Neutrophil (primary cell): ENCODE results near the gene MRPS14.

Source experiments
- H3K27ac ChIP-seq: fragments of 200-600 bp; sonication (generic); 2 replicates; pipeline ENCODE4 v1.5.1; 2016; ENCODE audit warnings: mild to moderate bottlenecking, moderate library complexity
- H3K27me3 ChIP-seq: fragments of 200-600 bp; sonication (generic); 2 replicates; pipeline ENCODE4 v1.6.0; 2016; ENCODE audit warnings: mild to moderate bottlenecking
- H3K36me3 ChIP-seq: fragments of 200-600 bp; sonication (generic); 2 replicates; pipeline ENCODE4 v1.5.1; 2017
- H3K4me1 ChIP-seq, 2 experiments: fragments of 200-600 bp in 1 of 2; sonication (generic) in 1 of 2; 1 replicate in 1 of 2; 2 replicates in 1 of 2; pipeline versions ENCODE4 v1.5.1 to v1.6.1; 2013 to 2016; ENCODE audit warnings: low read depth in 1 of 2, low read length in 1 of 2, mild to moderate bottlenecking in 1 of 2, moderate library complexity in 1 of 2; ENCODE audit not compliant: control insufficient read depth in 1 of 2, insufficient read depth in 1 of 2
- H3K4me3 ChIP-seq, 2 experiments: fragments of 200-600 bp in 1 of 2; sonication (generic) in 1 of 2; 1 replicate in 1 of 2; 2 replicates in 1 of 2; pipeline ENCODE4 v1.5.1; 2013 to 2016; ENCODE audit warnings: low read depth in 1 of 2, low read length in 1 of 2, mild to moderate bottlenecking in 1 of 2, moderate library complexity in 1 of 2
- H3K9me3 ChIP-seq: fragments of 200-600 bp; sonication (generic); 2 replicates; pipeline ENCODE4 v1.5.1; 2016
- CTCF ChIP-seq: fragments of 200-600 bp; sonication (generic); IDR thresholded peaks from 2 replicates; pipeline ENCODE4 v1.5.1; 2016; ENCODE audit warnings: antibody characterized with exemption

The MRPS14 gene

DNA sequence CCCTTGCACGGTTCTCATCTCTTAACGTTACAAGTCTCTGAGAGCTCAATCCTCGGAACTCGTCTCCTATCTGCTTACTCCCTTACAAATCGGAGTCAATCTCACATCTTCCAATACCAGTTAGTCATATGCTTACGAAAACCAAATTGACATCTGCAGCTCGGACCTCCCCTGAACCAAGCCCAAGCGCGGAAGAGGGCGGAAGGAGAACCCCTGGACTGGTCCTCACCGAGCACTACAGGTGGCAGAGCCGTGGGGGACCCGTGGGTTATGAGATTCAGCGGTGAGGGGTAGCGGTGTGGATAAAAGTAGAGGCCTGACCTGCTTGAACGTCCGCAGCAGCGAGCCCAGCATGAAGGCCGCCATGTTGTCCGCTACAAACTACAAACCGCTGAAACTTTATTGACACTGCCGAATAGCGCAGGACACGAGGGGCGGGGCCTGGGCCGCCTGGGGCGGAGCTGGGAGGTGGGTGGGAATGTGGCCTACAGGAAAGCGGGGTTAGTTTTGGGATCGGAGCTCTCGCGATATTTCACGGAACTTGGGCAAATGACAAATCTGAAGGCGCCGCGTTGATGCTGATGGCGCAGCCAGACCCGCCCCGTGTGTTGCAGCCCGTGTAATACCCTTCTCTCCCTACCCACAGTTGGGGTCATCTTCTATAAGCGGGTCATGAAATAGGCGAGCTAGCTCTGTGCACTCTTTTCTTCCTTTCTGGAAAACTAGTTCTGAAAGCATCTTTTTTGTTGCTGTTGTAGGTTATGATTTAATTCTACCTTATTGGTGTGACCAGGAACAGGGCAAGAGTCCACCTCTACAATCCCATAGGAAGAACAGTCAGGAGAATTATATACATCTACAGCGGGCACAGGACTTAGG lies at the start of gene MRPS14:
MRPS14 (minus strand) TSS at position 383 of the 879 bp plus-strand sequence; CDS start at position 366, 17 bp downstream.
- H3K36me3 ChIP-seq, result peaks cover 2% of the 10 kb centered on the region
- peak; percentile 31 for TF ChIP-seq CTCF

DNA sequence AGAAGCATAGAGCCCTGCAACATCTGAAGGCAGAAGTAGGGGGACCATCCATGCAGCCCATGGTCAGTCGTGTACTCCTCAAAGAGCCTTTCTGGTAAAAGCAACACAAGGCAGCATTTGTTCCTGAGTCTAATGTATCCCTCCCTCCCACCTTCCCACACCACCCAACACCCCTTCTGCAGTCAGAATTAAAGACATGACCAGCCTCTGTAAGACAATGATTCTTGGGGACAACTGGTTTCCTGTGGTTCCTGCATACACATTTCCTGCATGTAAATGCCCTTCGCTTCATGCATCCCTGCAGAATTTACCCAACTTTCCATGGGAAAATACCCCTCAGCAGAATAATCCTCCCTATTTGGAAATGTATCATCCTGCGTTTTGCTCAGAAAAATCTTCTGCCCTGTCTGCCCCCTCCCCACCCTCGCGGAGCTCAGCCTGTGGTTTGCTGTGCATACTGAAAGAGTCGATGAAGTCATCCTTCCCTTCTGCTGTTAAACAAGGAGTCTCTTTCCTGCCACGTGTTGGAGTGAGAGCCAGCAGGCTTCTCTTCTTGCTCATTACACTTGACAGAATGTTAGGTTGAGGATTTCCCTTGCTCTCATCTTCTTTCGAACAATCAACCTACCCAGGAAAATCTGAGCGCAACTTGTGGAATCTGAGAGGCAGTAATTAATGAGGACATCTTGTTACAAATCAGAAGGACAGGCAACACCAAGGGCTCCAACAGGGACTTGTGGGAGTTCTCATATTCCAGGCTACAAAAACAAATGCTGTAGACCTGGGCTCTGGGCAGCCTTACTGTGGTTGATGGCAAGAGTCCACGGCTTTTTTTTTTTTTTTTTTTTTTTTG lies 49.1 kb upstream of the MRPS14 start:
- Histone ChIP-seq H3K36me3 (no peaks in the 10 kb centered on the region), H3K4me3 (no peak overlapping the region), H3K27me3 (no peaks in the 10 kb centered on the region), H3K9me3 (no peaks in the 10 kb centered on the region), H3K4me1 (peaks cover 12 to 13% of the 10 kb centered on the region in 2 experiments), H3K27ac (no peak overlapping the region)
- TF ChIP-seq CTCF, result no peak

More for the DNA sequence above, at the start of gene MRPS14:
- Histone ChIP-seq H3K9me3 (no peaks in the 10 kb centered on the region), H3K4me1 (peaks cover 18 to 25% of the 10 kb centered on the region in 2 experiments), H3K4me3 (peak within 1 kb of the TSS; percentile 73 to 99), H3K27ac (peak within 1 kb of the TSS; percentile 72), H3K27me3 (no peaks in the 10 kb centered on the region)

DNA sequence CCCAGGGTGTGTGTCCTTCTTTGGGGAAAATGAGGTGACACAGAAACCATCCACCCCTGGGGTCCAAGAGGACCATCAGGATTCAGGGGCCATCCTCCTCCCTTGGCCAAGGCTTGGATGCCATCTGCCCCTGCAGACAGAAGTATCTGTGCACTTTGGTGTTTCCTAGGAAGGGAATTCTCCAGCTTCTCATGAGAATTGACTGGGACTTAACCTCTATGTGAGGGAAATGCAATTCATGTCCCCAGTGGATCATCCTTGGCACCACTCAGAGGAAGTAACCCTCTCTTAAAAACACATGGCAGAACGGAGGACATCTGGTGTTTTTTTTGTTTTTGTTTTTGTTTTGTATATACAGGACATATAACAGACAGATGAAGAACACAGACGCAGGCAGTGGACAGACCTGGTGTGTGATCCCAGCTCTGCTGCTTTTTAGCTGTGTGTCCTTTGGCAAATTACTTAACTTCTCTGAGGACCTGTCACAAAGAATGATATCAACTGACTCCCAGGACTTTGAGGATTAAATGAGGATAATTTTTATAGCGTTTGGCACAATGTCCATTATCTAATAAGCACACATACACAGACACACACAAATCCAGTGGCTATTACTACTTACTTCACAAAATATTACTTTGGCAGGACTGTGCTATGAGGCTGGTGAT lies 48.2 kb upstream of the MRPS14 start:
- no peaks in the 10 kb centered on the region for H3K27me3 ChIP-seq
- H3K4me1 ChIP-seq, result peaks cover 12 to 13% of the 10 kb centered on the region in 2 experiments

GRCh38 chr1:175070818-175071217 lies 47.6 kb upstream of the MRPS14 start:
- Histone ChIP-seq H3K9me3 (no peaks in the 10 kb centered on the region), H3K27me3 (no peaks in the 10 kb centered on the region), H3K4me3 (no peak overlapping the region), H3K36me3 (no peaks in the 10 kb centered on the region), H3K4me1 (peaks cover 12 to 13% of the 10 kb centered on the region in 2 experiments), H3K27ac (no peak overlapping the region)
- TF ChIP-seq CTCF, result no peak

More for the DNA sequence above, 48.2 kb upstream of the MRPS14 start:
- TF ChIP-seq CTCF, result no peak
- no peak overlapping the region for H3K4me3 ChIP-seq
- H3K9me3 ChIP-seq, result no peaks in the 10 kb centered on the region
- no peaks in the 10 kb centered on the region for H3K36me3 ChIP-seq
- no peak overlapping the region for H3K27ac ChIP-seq
